Mesothelial cell of epicardium (in vitro differentiated cells): ENCODE results near the gene PCED1A. TPM values are rescaled to one million over a fixed set of nuclear protein-coding genes. Genes with fewer than 3 reads are reported as not detected.

Experiments
- DNase-seq, 2 experiments: peaks; one replicate each; pipeline ENCODE4 v3.0.0; 2021; ENCODE audit warnings: low spot score in 2 of 2; ENCODE audit not compliant: unreplicated experiment in 2 of 2
- H3K27ac Mint-ChIP-seq: 2 replicates; pipeline ENCODE4 v1.8.0; 2021; ENCODE audit warnings: mixed read lengths
- H3K27me3 Mint-ChIP-seq: 2 replicates; pipeline ENCODE4 v1.8.0; 2021; ENCODE audit warnings: low read depth, mixed read lengths
- H3K36me3 Mint-ChIP-seq: 2 replicates; pipeline ENCODE4 v1.8.0; 2021; ENCODE audit warnings: mixed read lengths
- H3K4me1 Mint-ChIP-seq: 2 replicates; pipeline ENCODE4 v1.8.0; 2021; ENCODE audit warnings: mixed read lengths
- H3K4me3 Mint-ChIP-seq: 2 replicates; pipeline ENCODE4 v1.8.0; 2021; ENCODE audit warnings: mild to moderate bottlenecking, moderate library complexity, mixed read lengths
- H3K9me3 Mint-ChIP-seq: 2 replicates; pipeline ENCODE4 v1.8.0; 2021; ENCODE audit warnings: mixed read lengths
- CTCF ChIP-seq: fragments of 200-600 bp; sonication (generic); IDR thresholded peaks from one replicate; pipeline ENCODE4 v1.5.0; 2021; ENCODE audit warnings: antibody characterized with exemption; ENCODE audit not compliant: unreplicated experiment
- total RNA-seq: library from RNA; stranded (reverse); gene quantifications from 3 replicates; pipeline ENCODE4 v1.2.1, GENCODE V29; 2021

PCED1A gene
- total RNA-seq, 1 donor from 2014 or later, result 113 TPM

- Mint-ChIP-seq H3K9me3 (no peaks in the 10 kb centered on the region), H3K4me1 (peaks cover 34% of the 10 kb centered on the region), H3K27me3 (peaks cover 28% of the 10 kb centered on the region), H3K36me3 (no peaks in the 10 kb centered on the region), H3K27ac (no peak overlapping the region), H3K4me3 (no peak overlapping the region)
- no peak for DNase-seq
- no peak for TF ChIP-seq CTCF
Measured at GRCh38 chr20:2871111-2871465, 30.6 kb upstream of the PCED1A start.

DNA sequence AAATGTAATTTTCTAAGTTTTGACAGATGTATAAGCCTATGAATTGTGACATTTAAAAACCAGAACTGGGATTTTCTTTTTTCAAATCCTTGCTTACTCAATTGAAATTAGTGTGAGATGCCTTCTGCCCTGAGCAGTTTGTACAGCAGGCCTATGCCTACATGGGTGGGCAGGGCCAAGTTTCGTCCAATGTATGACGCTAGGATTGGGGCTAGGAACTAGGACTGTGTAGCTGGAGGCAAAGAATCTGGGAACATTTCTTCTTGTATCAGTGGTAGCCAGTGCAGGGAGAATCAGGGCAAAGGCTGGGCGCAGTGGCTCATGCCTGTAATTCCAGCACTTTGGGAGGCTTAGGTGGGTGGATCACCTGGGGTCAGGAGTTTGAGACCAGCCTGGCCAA lies 28.9 kb upstream of the PCED1A start:
- Mint-ChIP-seq H3K36me3 (peaks cover 9% of the 10 kb centered on the region), H3K4me1 (peaks cover 21% of the 10 kb centered on the region), H3K27ac (no peak overlapping the region), H3K27me3 (peaks cover 28% of the 10 kb centered on the region), H3K4me3 (no peak overlapping the region), H3K9me3 (no peaks in the 10 kb centered on the region)
- no peak for TF ChIP-seq CTCF
- DNase-seq, result no peak

GRCh38 chr20:2867081-2867864 lies 26.8 kb upstream of the PCED1A start:
- Mint-ChIP-seq H3K9me3 (no peaks in the 10 kb centered on the region), H3K36me3 (peaks cover 10% of the 10 kb centered on the region), H3K4me3 (no peak overlapping the region), H3K27me3 (peaks cover 19% of the 10 kb centered on the region), H3K27ac (no peak overlapping the region), H3K4me1 (peaks cover 14% of the 10 kb centered on the region)
- DNase-seq, result no peak
- TF ChIP-seq CTCF, result no peak

- no peak for DNase-seq
- Mint-ChIP-seq H3K4me3 (no peak overlapping the region), H3K4me1 (peaks cover 9% of the 10 kb centered on the region), H3K9me3 (no peaks in the 10 kb centered on the region), H3K36me3 (peaks cover 13% of the 10 kb centered on the region), H3K27me3 (peaks cover 10% of the 10 kb centered on the region), H3K27ac (no peak overlapping the region)
- TF ChIP-seq CTCF, result no peak
Measured at GRCh38 chr20:2866236-2866635, 25.8 kb upstream of the PCED1A start.

- H3K27ac Mint-ChIP-seq, result no peak overlapping the region
- H3K27me3 Mint-ChIP-seq, result peaks cover 4% of the 10 kb centered on the region
- H3K4me3 Mint-ChIP-seq, result no peak overlapping the region
- no peaks in the 10 kb centered on the region for H3K9me3 Mint-ChIP-seq
- H3K36me3 Mint-ChIP-seq, result peaks cover 17% of the 10 kb centered on the region
- DNase-seq, result no peak
- TF ChIP-seq CTCF, result no peak
- H3K4me1 Mint-ChIP-seq, result peaks cover 4% of the 10 kb centered on the region
Measured at GRCh38 chr20:2865630-2866029, 25.2 kb upstream of the PCED1A start.

DNA sequence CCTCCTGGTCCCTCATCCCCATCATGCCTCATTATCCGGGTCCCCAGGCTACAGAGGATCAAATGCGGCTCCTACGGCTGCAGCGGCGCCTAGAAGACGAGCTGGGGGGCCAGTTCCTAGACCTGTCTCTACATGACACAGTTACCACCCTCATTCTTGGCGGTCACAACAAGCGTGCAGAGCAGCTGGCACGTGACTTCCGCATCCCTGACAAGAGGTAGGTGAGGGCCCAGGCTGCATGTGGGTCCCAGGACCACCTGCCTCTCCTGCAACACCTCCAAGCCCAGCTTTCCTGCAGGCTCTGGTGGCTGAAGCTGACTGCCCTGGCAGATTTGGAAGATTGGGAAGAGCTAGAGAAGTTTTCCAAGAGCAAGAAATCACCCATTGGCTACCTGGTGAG lies 24.6 kb upstream of the PCED1A start:
- Mint-ChIP-seq H3K36me3 (peaks cover 17% of the 10 kb centered on the region), H3K4me3 (no peak overlapping the region), H3K9me3 (no peaks in the 10 kb centered on the region), H3K27me3 (no peaks in the 10 kb centered on the region), H3K4me1 (no peaks in the 10 kb centered on the region), H3K27ac (no peak overlapping the region)
- no peak for TF ChIP-seq CTCF
- DNase-seq, result no peak
